ENCODE measurements around the gene EPHA4. TPM values are rescaled to one million over a fixed set of nuclear protein-coding genes. Genes with fewer than 3 reads are reported as not detected.

Gene EPHA4
- total and polyA plus RNA-seq, 2 donors (not counting 1 experiment from before 2014, with no cell fraction given): 10.7 to 54.9 TPM

DNA sequence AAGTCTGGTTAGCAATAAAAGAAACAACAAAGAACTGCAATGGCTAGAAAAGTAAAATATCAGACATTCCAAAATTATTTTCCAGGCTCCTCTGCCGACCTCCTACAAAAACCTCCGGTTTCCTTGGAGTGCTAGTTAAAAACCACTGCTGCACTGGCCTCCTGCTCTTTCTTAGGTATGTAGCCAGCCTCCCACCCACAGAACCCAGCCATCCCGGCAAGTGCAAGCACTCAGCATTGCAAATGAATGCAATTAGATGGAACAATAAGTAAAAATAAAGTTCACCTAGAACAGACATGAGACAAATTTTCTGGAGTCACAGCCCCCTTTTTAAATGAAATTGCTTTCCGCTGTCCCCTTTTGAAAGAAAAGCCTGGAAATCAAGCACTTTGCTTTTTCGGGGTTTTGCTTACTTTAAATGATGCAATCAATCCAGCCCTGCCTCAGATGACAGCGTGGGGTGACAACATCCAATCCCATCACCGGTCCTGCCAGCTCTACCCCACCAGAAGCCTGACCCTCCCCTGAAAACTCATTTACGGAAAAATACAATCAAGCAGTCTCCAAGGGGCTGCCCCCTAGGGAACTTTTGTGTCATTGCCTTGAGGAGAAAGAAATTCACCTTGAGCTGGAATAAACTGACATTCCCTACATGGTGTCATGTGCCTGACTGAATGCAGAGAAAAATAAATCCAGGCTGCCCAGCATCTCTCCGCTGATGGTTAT is 199.8 kb downstream of the EPHA4 start:
- H2AFZ ChIP-seq (ENCODE audit: insufficient read depth, low read depth, low read length, poor library complexity, severe bottlenecking): no peak overlapping the region
- H3K4me1 Mint-ChIP-seq: no peaks in the 10 kb centered on the region
- peaks cover 0 to 4% (median 0%) of the 10 kb centered on the region in 4 experiments for H3K27me3 ChIP-seq (replicated peaks in 1 of 4; ENCODE audit: control extremely low read depth in 1 of 4, control insufficient read depth in 3 of 4, insufficient read depth in 4 of 4, low read length in 3 of 4)
- 68% methylated on average over 4 of the region's 9 CpGs for WGBS (ENCODE audit: insufficient coverage)
- TF ChIP-seq, protein P1, sequence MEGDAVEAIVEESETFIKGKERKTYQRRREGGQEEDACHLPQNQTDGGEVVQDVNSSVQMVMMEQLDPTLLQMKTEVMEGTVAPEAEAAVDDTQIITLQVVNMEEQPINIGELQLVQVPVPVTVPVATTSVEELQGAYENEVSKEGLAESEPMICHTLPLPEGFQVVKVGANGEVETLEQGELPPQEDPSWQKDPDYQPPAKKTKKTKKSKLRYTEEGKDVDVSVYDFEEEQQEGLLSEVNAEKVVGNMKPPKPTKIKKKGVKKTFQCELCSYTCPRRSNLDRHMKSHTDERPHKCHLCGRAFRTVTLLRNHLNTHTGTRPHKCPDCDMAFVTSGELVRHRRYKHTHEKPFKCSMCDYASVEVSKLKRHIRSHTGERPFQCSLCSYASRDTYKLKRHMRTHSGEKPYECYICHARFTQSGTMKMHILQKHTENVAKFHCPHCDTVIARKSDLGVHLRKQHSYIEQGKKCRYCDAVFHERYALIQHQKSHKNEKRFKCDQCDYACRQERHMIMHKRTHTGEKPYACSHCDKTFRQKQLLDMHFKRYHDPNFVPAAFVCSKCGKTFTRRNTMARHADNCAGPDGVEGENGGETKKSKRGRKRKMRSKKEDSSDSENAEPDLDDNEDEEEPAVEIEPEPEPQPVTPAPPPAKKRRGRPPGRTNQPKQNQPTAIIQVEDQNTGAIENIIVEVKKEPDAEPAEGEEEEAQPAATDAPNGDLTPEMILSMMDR (IDR thresholded peaks at IDR 0.05): no peak
- no peak overlapping the region for H3K4me3 Mint-ChIP-seq
- H3K4me3 ChIP-seq (ENCODE audit: control extremely low read depth in 1 of 5, extremely low read depth in 1 of 5, insufficient read depth in 1 of 5, low read depth in 2 of 5, low read length in 4 of 5): no peak overlapping the region
- no peak overlapping the region for H3K27ac ChIP-seq (ENCODE audit: low read length in 2 of 2)
- intact Hi-C loops (cut with micrococcal nuclease): no loop called here
- H3K9me3 ChIP-seq (ENCODE audit: control extremely low read depth in 1 of 3, control insufficient read depth in 2 of 3, insufficient read depth in 1 of 3, low read length in 2 of 3): no peaks in the 10 kb centered on the region
- H3K9ac ChIP-seq (ENCODE audit: low read length): no peak overlapping the region
- ATAC-seq (ENCODE audit: low read depth): no peak
- no peaks in the 10 kb centered on the region for H3K79me2 ChIP-seq (ENCODE audit: control insufficient read depth, insufficient read depth, low read length)
- CTCF ChIA-PET: no interaction called here
- no peaks in the 10 kb centered on the region for H3K36me3 ChIP-seq (replicated peaks in 1 of 2; ENCODE audit: control extremely low read depth in 1 of 2, control insufficient read depth in 1 of 2, extremely low read depth in 1 of 2, insufficient read depth in 2 of 2, low read length in 1 of 2)
- no peak overlapping the region for H3K27ac Mint-ChIP-seq
- H3K4me1 ChIP-seq (ENCODE audit: control insufficient read depth in 2 of 2, insufficient read depth in 2 of 2, low read length in 2 of 2): no peaks in the 10 kb centered on the region
- H3K9me3 Mint-ChIP-seq (ENCODE audit: insufficient read depth): no peaks in the 10 kb centered on the region
- no peak for DNase-seq
- no peak overlapping the region for H3K4me2 ChIP-seq (replicated peaks; ENCODE audit: low read depth, low read length, poor library complexity, severe bottlenecking)
- no peaks in the 10 kb centered on the region for H4K20me1 ChIP-seq (ENCODE audit: control insufficient read depth, insufficient read depth, low read length, poor library complexity, severe bottlenecking)
- POLR2A ChIA-PET: no interaction called here
- peaks cover 37% of the 10 kb centered on the region for H3K27me3 Mint-ChIP-seq

DNA sequence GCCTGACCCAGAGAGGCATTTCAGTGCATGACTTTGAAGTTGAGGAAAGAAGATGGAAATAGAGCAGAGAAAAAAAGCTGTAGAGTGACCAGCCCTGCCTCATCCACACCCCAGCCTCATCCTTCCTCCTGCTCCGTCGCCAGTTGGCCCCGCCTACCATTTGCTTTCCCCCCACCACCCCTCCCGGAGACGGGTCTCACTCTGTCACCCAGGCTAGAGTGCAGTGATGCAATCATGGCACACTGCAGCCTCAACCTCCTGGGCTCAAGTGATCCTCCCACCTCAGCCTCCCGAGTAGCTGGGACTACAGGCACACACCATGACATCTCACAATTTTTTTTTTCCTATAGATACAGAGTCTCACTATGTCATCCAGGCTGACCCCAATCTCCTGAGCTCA is 200.8 kb downstream of the EPHA4 start:
- no peaks in the 10 kb centered on the region for H3K4me1 Mint-ChIP-seq
- no peaks in the 10 kb centered on the region for H3K36me3 ChIP-seq (replicated peaks in 1 of 2; ENCODE audit: control extremely low read depth in 1 of 2, control insufficient read depth in 1 of 2, extremely low read depth in 1 of 2, insufficient read depth in 2 of 2, low read length in 1 of 2)
- POLR2A ChIA-PET: no interaction called here
- no peaks in the 10 kb centered on the region for H3K9me3 Mint-ChIP-seq (ENCODE audit: insufficient read depth)
- H3K27me3 Mint-ChIP-seq: peaks cover 37% of the 10 kb centered on the region
- peaks cover 0 to 4% (median 0%) of the 10 kb centered on the region in 4 experiments for H3K27me3 ChIP-seq (replicated peaks in 1 of 4; ENCODE audit: control extremely low read depth in 1 of 4, control insufficient read depth in 3 of 4, insufficient read depth in 4 of 4, low read length in 3 of 4)
- no peak overlapping the region for H3K4me2 ChIP-seq (replicated peaks; ENCODE audit: low read depth, low read length, poor library complexity, severe bottlenecking)
- H3K4me3 ChIP-seq (ENCODE audit: control extremely low read depth in 1 of 5, extremely low read depth in 1 of 5, insufficient read depth in 1 of 5, low read depth in 2 of 5, low read length in 4 of 5): no peak overlapping the region
- no peaks in the 10 kb centered on the region for H3K79me2 ChIP-seq (ENCODE audit: control insufficient read depth, insufficient read depth, low read length)
- TF ChIP-seq EZH2 (IDR thresholded peaks at IDR 0.05; ENCODE audit: borderline replicate concordance, insufficient read depth, low read depth, low read length, poor library complexity, severe bottlenecking): no peak
- TF ChIP-seq, protein P1 (IDR thresholded peaks at IDR 0.05): no peak
- H3K27ac ChIP-seq (ENCODE audit: low read length in 2 of 2): no peak overlapping the region
- H3K4me1 ChIP-seq (ENCODE audit: control insufficient read depth in 2 of 2, insufficient read depth in 2 of 2, low read length in 2 of 2): no peaks in the 10 kb centered on the region
- no peak for ATAC-seq (ENCODE audit: low read depth)
- WGBS (ENCODE audit: insufficient coverage): 100% methylated on average over 6 of the region's 6 CpGs
- no peak overlapping the region for H3K9ac ChIP-seq (ENCODE audit: low read length)
- H3K9me3 ChIP-seq (ENCODE audit: control extremely low read depth in 1 of 3, control insufficient read depth in 2 of 3, insufficient read depth in 1 of 3, low read length in 2 of 3): no peaks in the 10 kb centered on the region
- intact Hi-C loops (cut with micrococcal nuclease): no loop called here
- H2AFZ ChIP-seq (ENCODE audit: insufficient read depth, low read depth, low read length, poor library complexity, severe bottlenecking): no peak overlapping the region
- CTCF ChIA-PET: no interaction called here
- no peak for DNase-seq
- H3K27ac Mint-ChIP-seq: no peak overlapping the region
- no peaks in the 10 kb centered on the region for H4K20me1 ChIP-seq (ENCODE audit: control insufficient read depth, insufficient read depth, low read length, poor library complexity, severe bottlenecking)
- no peak overlapping the region for H3K4me3 Mint-ChIP-seq
